CD4-positive, alpha-beta T cell treated with Interleukin-6 at 100 ng/mL for 8 hours (primary cell): ENCODE measurements around the gene SCAPER.

Experiments used
- DNase-seq: peaks from one replicate; pipeline ENCODE4 v3.0.0-alpha.2; 2020; ENCODE audit warnings: mixed read lengths, low spot score

SCAPER gene

GRCh38 chr15:76669521-76670207 is 235.5 kb downstream of the SCAPER start:
- DNase-seq = no peak

DNA sequence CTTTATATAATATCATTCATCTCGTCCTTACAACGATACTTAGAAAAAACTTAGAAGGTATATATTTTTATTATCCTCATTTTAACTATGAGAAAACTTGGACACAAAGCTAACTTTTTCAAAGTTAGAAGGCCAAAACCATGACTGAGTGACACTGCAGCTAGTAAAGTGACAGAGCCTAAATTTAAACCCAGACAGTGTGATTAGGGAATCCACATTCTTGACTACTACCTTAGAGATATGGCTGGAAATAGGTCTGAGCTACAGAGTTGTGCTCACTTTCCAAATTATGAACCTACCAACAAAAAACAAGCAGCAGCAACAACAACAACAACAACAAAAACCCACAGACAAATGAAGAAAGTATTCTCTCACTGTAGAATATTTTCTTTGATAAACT is 236.2 kb downstream of the SCAPER start:
- DNase-seq = no peak

DNA sequence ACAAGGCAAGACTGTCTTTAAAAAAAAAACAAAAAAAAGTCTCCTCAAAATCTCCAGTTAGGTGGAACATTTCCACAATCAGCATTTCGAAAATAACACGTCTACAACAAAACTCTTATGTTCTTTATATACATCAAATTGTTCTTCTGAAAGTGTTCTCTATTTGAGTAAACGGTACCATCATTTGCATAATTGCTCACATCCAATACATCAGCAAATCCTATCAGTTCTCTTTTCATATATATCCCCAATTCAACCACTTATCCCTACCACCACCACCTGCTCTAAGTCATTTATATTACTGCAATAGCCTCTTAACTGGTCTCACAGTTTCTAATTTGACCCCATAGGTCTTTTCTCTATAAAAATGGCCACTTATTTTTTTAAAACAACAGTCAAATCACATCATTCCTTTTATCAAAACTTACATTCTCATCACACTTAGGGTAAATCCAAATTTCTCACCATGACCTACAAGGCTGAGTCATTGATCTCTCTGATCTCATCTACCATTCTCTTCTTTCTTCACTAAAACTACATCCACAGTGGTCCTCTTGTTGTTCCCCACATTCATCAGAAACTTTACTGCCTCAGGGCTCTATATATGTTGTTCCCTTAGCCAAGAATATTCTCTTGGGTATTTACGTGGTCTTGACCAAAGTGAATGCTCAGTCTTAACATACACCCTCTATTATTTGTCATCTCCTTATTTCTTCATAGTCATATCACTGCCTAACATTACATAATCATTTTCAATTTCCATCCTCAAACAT is 237.0 kb downstream of the SCAPER start:
- no peak for DNase-seq

DNA sequence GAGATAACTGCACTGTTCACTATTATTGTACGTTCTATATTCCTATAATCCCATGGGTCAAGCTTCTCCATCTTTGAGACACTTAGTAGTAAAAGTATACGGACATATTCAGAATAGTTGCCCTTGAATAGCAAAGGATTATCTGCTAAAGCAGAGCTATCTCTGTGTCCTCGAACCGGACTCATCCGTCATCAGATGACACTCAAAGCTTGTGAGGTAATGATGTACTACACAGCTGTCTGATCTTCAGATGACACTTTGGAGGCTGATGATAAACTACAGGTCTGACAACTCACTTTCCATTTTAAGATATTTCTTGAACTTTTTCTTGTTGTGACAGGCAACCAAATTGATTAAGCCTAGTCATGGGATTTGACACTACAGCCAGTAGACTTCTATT is 240.2 kb downstream of the SCAPER start:
- DNase-seq = no peak

GRCh38 chr15:76664411-76664810 is 240.7 kb downstream of the SCAPER start:
- DNase-seq = no peak

DNA sequence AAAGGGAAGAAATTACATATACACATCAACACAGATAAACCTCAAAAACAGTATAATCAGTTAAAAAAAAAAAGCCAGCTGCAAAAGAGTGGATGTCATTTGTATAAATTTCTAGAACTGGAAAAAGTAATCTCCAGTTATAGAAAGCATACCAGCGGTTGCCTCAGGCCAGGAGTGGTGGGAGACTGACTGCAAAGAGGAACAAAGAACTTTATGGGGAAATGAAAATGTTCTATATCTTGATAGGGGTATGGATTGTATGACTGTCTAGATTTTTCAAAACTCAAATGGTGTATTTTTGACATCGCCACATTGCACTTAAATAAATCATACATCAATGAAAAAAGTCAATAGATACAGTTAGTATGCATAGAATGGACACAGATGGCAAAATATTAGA is 241.6 kb downstream of the SCAPER start:
- no peak for DNase-seq

DNA sequence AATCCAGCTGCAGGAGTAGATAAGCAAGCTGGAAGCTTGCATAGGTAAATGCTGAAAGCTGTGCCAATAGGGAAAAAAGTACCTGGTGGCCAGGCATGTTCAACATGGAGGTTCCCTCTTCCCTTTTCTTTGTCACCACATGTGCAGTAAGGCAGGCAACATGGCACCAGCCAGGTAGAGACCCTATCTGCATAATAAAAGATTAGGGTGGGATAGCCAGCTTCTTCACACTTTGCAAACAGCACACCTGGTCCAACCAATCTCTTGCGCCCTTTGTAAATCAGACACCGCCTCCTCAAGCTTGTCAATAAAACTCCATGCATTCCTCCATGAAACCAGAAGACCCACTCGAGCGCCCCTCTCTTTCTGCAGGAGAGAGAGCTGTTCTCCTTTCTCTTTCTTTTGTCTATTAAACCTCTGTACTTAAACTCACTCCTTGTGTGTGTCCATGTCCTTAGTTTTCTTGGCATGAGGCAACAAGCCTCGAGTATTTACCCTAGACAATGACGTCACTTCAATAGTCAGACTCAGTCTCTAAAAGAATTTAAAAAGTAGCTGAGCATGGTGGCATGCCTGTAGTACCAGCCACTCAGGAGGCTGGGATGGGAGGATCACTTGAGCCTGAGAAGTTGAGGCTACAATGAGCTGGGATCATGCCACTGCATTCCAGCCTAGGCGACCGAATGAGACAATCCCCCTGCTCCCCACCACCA is 256.3 kb downstream of the SCAPER start:
- DNase-seq = no peak

DNA sequence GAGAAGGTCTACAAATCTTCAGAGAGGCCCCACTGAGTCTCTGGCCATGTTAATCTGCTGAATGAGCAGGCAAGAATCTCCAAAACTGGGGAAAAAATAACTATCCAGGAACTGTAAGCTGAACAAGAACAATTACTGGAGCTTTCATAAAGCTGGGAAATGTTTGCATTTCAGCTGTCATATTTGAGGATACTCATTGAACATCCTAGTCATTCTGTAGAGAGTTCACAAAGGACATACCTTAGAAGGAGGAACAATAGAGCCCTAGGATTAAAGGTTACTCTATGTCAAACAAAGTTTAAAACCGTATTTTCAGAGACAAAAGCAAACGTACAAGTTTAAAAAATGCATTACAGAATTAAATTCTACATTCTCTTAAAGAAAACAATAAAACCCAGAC is 257.5 kb downstream of the SCAPER start:
- no peak for DNase-seq

DNA sequence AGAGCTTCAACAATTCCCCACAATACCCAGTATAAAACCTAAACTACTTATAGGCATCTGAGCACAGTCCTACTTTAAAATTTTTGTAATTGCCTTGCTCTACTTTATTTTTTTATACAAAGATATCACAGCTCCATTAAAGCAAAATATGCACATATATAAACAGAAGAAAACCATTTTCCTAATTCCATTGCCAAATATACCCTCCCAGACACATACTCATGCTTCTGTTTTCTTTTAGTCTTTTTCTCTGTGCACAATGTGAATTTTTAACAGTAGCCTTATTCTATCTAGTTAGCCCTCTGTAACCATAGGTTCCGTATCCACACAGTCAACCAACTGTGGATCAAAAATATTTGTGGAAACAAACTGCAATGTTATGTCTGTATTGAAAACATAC is 260.5 kb downstream of the SCAPER start:
- no peak for DNase-seq

DNA sequence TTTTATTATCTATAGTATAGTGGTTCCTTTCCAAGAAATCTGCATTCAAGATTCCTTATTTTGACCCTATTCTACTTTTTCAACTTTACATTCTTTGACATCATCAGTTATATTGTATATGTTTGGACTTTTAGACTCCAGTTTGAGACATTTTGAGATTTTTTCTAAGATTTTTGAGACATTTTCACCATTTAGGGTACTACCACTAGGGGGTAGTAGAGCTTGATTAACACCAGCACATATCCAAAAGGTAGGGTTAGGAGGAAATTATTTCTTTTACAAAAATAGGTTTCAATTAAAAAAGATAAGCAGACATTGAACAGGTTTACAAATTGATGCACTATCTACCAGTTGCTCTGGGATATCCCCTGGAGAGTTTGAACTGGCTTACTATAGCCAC is 262.5 kb downstream of the SCAPER start:
- DNase-seq = no peak

- DNase-seq = no peak
Measured at GRCh38 chr15:76637166-76637565, 268.0 kb downstream of the SCAPER start.

GRCh38 chr15:76636059-76636458 is 269.1 kb downstream of the SCAPER start:
- DNase-seq = no peak

DNA sequence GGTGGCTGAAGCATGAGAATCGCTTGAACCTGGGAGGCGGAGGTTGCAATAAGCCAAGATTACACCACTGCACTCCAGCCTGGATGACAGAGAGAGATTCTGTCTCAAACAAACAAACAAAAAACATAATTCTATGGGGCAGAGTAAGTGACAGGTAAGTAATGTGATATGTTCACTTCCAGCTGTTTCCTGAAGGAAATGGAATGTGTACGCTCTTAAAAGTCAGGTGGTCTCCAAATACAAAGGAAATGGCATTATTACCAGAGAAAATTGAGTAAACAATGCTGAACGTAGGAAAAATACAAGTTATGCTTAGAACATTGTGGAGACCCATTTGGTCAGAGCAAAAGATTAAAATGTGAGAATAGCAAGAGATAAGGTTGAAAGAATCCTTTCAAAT is 278.5 kb downstream of the SCAPER start:
- no peak for DNase-seq

- no peak for DNase-seq
Measured at GRCh38 chr15:76625267-76625666, 279.9 kb downstream of the SCAPER start.

- DNase-seq = no peak
Measured at GRCh38 chr15:76614725-76615124, 290.4 kb downstream of the SCAPER start.

DNA sequence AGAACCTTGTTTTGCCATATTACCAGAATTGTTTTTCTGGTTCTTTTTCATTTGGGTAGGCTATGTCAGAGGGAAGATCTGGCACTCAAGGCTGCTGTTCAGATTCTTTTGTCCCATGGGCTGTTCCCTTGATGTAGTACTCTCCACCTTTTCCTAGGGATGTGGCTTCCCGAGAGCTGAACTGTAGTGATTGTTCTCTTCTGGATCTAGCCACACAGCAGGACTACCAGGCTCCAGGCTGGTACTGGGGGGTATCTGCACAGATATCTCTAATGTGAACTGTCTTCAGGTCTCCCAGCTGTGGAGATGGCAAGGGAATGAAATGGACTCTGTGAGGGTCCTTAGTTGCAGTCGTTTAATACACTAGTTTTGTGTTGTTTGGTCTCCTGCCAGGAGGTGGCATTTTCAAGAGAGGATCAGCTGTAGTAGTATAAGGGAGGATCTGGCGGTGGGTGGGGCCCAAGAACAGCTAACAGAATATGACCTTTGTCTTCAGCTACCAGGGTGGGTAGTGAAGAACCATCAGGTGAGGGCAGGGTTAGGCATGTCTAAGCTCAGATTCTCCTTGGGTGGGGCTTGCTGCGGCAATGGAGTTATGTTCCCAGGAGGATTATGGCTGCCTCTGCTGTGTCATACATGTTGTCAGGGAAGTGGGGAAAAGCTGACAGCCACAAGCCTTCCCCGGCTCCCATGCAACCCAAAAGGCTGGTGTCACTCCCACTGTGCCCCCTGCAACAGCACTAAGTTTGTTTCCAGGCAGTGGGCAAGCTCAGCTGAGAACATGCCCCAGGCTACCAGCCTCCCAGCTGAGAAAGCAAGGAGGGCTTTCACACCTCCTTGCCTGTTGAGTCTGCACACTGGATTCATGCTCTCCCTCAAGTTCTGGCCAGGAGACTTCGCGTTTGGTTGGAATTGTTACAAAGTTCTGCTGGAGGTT is 316.1 kb downstream of the SCAPER start:
- no peak for DNase-seq

GRCh38 chr15:76585576-76585897 is 319.6 kb downstream of the SCAPER start:
- no peak for DNase-seq

- DNase-seq = no peak
Measured at GRCh38 chr15:76584868-76585575, 320.1 kb downstream of the SCAPER start.

- no peak for DNase-seq
Measured at GRCh38 chr15:76582550-76582949, 322.6 kb downstream of the SCAPER start.

DNA sequence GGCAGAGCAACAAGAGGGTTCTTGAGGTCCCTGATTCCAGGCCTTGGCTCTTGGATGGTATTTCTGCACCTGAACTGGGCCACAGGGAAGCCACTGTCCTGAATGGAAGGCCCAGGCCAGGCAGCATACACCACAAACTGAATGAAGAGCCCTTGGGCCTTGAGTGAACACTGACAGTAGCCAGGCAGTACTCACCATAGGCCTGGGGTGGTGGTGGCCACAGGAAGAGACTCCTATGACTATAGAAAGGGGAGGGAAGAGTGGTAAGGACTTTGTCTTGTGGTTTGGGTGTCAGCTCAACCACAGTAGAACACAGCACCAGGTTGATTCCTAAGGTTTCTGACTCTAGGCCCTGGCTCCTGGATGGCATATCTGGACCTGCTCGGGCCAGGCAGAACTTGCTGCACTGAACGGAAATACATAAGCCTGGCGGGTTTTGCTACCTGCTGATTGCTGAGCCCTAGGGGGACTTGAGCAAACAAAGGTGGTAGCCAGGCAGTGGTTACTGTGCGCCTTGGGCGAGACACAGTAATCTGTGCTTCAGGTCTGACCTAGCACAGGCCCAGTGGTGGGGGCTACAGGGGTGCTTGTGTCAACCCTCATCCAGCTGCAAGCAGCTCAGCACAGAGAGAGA is 327.1 kb downstream of the SCAPER start:
- DNase-seq = no peak
